Stimulated activated CD4-positive, alpha-beta T cell treated with anti-CD3 and anti-CD28 coated beads, Interleukin-1b, Interleukin-23, amount 100 ng/mL, for 24 hours (primary cell): ENCODE results near the gene LCE1B.

Experiments
- DNase-seq, 4 experiments: peaks; one replicate each; pipeline ENCODE4 v3.0.0-alpha.2; 2020; ENCODE audit warnings: low read depth in 4 of 4, low spot score in 1 of 4

LCE1B gene

GRCh38 chr1:152811671-152812070, at the start of gene LCE1B:
TSS of gene LCE1B (plus strand) at chr1:152811971. CDS start at chr1:152812447, 476 bp downstream.
- no peak for DNase-seq

GRCh38 chr1:152768847-152769533, 42.8 kb upstream of the LCE1B start:
- no peak for DNase-seq

GRCh38 chr1:152770411-152770810, 41.4 kb upstream of the LCE1B start:
- DNase-seq, result no peak

- no peak for DNase-seq
These were observed 36.9 kb upstream of the LCE1B start, which contains the start of gene LCE1F for GRCh38 chr1:152774875-152775274. TSS of gene LCE1F (plus strand) at chr1:152775140. CDS start at chr1:152776372, 1,232 bp downstream.

- DNase-seq, result no peak
These were observed 35.4 kb upstream of the LCE1B start for GRCh38 chr1:152776361-152776760.

GRCh38 chr1:152777510-152778137, 34.1 kb upstream of the LCE1B start:
- no peak for DNase-seq

GRCh38 chr1:152783095-152783494, 28.7 kb upstream of the LCE1B start:
- DNase-seq, result no peak

- no peak for DNase-seq
These were observed 25.7 kb upstream of the LCE1B start, which contains the start of gene LCE1E for GRCh38 chr1:152786077-152786476. TSS of gene LCE1E (plus strand) at chr1:152786257. CDS start at chr1:152787300, 1,043 bp downstream.

- DNase-seq, result no peak
These were observed 16.1 kb upstream of the LCE1B start for GRCh38 chr1:152795686-152796085.

- DNase-seq, result no peak
These were observed 15.3 kb upstream of the LCE1B start, which contains the start of gene LCE1D for GRCh38 chr1:152796421-152796820. TSS of gene LCE1D (plus strand) at chr1:152796721. CDS start at chr1:152797795, 1,074 bp downstream.

- no peak for DNase-seq
These were observed 10.4 kb upstream of the LCE1B start for GRCh38 chr1:152801333-152801732.

GRCh38 chr1:152806576-152806975, 5.2 kb upstream of the LCE1B start, which contains the start of gene LCE1C:
TSS of gene LCE1C (minus strand) at chr1:152806651. CDS start at chr1:152805478, 1,173 bp downstream.
- no peak for DNase-seq

- no peak for DNase-seq
These were observed 721 bp upstream of the LCE1B start for GRCh38 chr1:152811050-152811449.

- no peak for DNase-seq
These were observed 5.5 kb downstream of the LCE1B start for GRCh38 chr1:152817309-152817708.

- DNase-seq, result no peak
These were observed 11.5 kb downstream of the LCE1B start for GRCh38 chr1:152823294-152823693.

GRCh38 chr1:152824964-152825363, 13.2 kb downstream of the LCE1B start:
- DNase-seq, result no peak

- DNase-seq, result no peak
These were observed 15.4 kb downstream of the LCE1B start, which contains the start of gene LCE1A for GRCh38 chr1:152827173-152827572. TSS of gene LCE1A (plus strand) at chr1:152827473. CDS start at chr1:152827473, 0 bp downstream.

GRCh38 chr1:152836870-152837269, 25.1 kb downstream of the LCE1B start:
- no peak for DNase-seq

- DNase-seq, result no peak
These were observed 30.8 kb downstream of the LCE1B start, which contains the start of gene LCE6A for GRCh38 chr1:152842556-152842955. TSS of gene LCE6A (plus strand) at chr1:152842856. CDS start at chr1:152843521, 665 bp downstream.

- no peak for DNase-seq
These were observed 43.9 kb downstream of the LCE1B start for GRCh38 chr1:152855661-152856060.

- no peak for DNase-seq
These were observed 46.3 kb downstream of the LCE1B start for GRCh38 chr1:152858062-152858461.

- no peak for DNase-seq
These were observed 47.9 kb downstream of the LCE1B start, which contains the start of gene LCE7A for GRCh38 chr1:152859696-152860095. TSS of gene LCE7A (plus strand) at chr1:152859996. CDS start at chr1:152860698, 702 bp downstream.
